Lung (tissue), 12 donors: ENCODE results near the gene SDK2. TPM values are rescaled to one million over a fixed set of nuclear protein-coding genes. Genes with fewer than 3 reads are reported as not detected.

ENCODE experiments used
- ATAC-seq: fragments of 200-7000 bp; cut with Tn5 transposase; one replicate; pipeline ENCODE4 v1.9.1; 2020; ENCODE audit warnings: moderate number of reproducible peaks; ENCODE audit not compliant: insufficient read depth, low FRiP score
- DNase-seq, 3 donors: peaks; one replicate each; pipeline ENCODE4 v3.0.0-alpha.2; 2013 to 2017
- H3K27ac ChIP-seq, 2 donors: one replicate each; pipeline ENCODE4 v1.5.1; 2013; ENCODE audit warnings: mild to moderate bottlenecking in 2 of 2, moderate library complexity in 2 of 2, control low read depth in 1 of 2, inconsistent platforms in 1 of 2, low read depth in 1 of 2, low read length in 1 of 2
- H3K27me3 ChIP-seq, 3 donors: one replicate each; pipeline ENCODE4 v1.5.1; 2013; ENCODE audit warnings: low read length in 2 of 3; ENCODE audit not compliant: control insufficient read depth in 3 of 3, insufficient read depth in 3 of 3
- H3K36me3 ChIP-seq, 4 donors: one replicate each; pipeline ENCODE4 v1.5.1; 2013; ENCODE audit warnings: low read length in 4 of 4, mild to moderate bottlenecking in 1 of 4, moderate library complexity in 1 of 4; ENCODE audit not compliant: control insufficient read depth in 4 of 4, insufficient read depth in 4 of 4
- H3K4me1 ChIP-seq, 5 donors: one replicate each; pipeline ENCODE4 v1.5.1; 2013; ENCODE audit warnings: low read length in 5 of 5, mild to moderate bottlenecking in 2 of 5, moderate library complexity in 1 of 5; ENCODE audit not compliant: control insufficient read depth in 5 of 5, insufficient read depth in 5 of 5
- H3K4me3 ChIP-seq: one replicate; pipeline ENCODE4 v1.5.1; 2013; ENCODE audit warnings: mild to moderate bottlenecking, control low read depth, moderate library complexity
- H3K9ac ChIP-seq, 2 donors: one replicate each; pipeline ENCODE4 v1.5.1; 2013; ENCODE audit warnings: low read length in 2 of 2, control low read depth in 1 of 2; ENCODE audit not compliant: insufficient read depth in 1 of 2
- H3K9me3 ChIP-seq, 4 donors: one replicate each; pipeline ENCODE4 v1.5.1; 2013; ENCODE audit warnings: low read length in 3 of 4, mild to moderate bottlenecking in 1 of 4, moderate library complexity in 1 of 4; ENCODE audit not compliant: control insufficient read depth in 4 of 4, insufficient read depth in 3 of 4
- WGBS, 2 donors: extraction: QIAGEN DNeasy Blood & Tissue Kit; methylation state at CpG; one replicate each; pipeline ENCODE4 v1.1.7; 2013; 5-methylcytosine and 5-hydroxymethylcytosine counted together
- polyA plus RNA-seq, 2 donors: library from polyadenylated mRNA; stranded (reverse); fragments of 200-250 nt; gene quantifications; one replicate each; pipeline ENCODE4 v1.2.1, GENCODE V29; 2013
- total RNA-seq, 2 donors: library from RNA; depleted of rRNA in 1 of 2; stranded (reverse); fragments of >200 nt in 1 of 2; gene quantifications; one replicate each; pipeline ENCODE4 v1.2.1, GENCODE V29; 2014 to 2021
- TF ChIP-seq, protein P1 (sequence below): IDR thresholded peaks from 2 replicates; pipeline ENCODE4 v1.5.1; 2012; ENCODE audit warnings: mild to moderate bottlenecking; ENCODE audit errors: control extremely low read depth, extremely low read depth
- donor health status: control.
- donor health status: control.
- donor health status: Bipolar disorder and iron deficiency.
- donor health status: healthy.
- donor health status: DM: yes; HTN: yes; CAD: no.

Gene SDK2
- total and polyA plus RNA-seq, 4 donors = 0.91 to 41.7 (median 4.3) TPM

DNA sequence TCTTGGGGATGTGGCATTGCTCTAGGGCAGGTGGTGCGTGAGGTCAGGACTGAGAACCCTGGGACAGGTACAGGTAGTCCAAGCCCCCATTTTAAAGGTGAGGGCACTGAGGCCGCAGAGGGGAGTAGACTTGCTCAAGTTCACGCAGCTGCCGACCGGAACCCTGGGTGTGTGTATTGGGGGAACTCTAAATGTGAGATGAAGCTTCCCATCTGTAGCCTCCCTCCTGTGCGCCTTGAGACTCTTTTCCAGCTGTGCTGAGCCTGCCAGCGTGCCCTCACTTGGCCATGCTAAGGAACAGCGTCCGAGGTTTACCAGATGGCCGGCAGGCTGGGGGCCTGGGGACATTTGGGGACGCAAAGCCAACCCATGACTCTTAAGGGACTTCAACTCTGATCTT, 253.4 kb downstream of the SDK2 start:
- H3K4me3 ChIP-seq = no peak overlapping the region
- H3K9ac ChIP-seq = no peak overlapping the region
- no peak overlapping the region for H3K27ac ChIP-seq
- ATAC-seq (no peak), DNase-seq (no peak)
- H3K9me3 ChIP-seq = no peaks in the 10 kb centered on the region
- no peaks in the 10 kb centered on the region for H3K27me3 ChIP-seq
- WGBS, 2 donors = 96 to 97% methylated on average over 11 of the region's 11 CpGs
- no peaks in the 10 kb centered on the region for H3K4me1 ChIP-seq
- TF ChIP-seq, protein P1, sequence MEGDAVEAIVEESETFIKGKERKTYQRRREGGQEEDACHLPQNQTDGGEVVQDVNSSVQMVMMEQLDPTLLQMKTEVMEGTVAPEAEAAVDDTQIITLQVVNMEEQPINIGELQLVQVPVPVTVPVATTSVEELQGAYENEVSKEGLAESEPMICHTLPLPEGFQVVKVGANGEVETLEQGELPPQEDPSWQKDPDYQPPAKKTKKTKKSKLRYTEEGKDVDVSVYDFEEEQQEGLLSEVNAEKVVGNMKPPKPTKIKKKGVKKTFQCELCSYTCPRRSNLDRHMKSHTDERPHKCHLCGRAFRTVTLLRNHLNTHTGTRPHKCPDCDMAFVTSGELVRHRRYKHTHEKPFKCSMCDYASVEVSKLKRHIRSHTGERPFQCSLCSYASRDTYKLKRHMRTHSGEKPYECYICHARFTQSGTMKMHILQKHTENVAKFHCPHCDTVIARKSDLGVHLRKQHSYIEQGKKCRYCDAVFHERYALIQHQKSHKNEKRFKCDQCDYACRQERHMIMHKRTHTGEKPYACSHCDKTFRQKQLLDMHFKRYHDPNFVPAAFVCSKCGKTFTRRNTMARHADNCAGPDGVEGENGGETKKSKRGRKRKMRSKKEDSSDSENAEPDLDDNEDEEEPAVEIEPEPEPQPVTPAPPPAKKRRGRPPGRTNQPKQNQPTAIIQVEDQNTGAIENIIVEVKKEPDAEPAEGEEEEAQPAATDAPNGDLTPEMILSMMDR = no peak
- H3K36me3 ChIP-seq = no peaks in the 10 kb centered on the region

DNA sequence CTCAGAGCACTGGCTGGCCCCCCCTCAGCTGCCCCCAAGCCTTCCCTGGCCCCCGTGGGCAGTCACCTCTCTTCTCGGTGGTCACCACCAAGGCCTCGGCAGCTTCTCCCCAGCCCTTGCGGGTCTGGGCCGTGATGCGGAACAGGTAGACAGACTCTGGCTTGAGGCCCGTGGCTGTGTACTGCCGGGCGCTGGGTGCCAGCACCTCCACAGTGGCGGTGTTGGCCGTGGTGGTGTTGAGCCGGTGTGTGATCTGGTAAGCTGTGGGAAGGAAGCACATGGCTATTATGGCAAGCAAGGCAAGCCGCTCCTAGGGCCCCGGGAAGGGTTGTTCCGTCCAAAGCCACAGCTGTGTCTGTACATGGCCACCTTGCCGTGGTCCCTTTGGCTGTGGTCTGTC, 254.0 kb downstream of the SDK2 start:
- Histone ChIP-seq H3K4me3 (no peak overlapping the region), H3K9me3 (no peaks in the 10 kb centered on the region), H3K27ac (no peak overlapping the region), H3K4me1 (no peaks in the 10 kb centered on the region), H3K9ac (no peak overlapping the region), H3K27me3 (no peaks in the 10 kb centered on the region), H3K36me3 (peaks cover 0 to 3% (median 0%) of the 10 kb centered on the region in 4 donors)
- ATAC-seq (no peak), DNase-seq (no peak)
- TF ChIP-seq, protein P1 = no peak
- WGBS, 2 donors = 95 to 96% methylated on average over 16 of the region's 16 CpGs

DNA sequence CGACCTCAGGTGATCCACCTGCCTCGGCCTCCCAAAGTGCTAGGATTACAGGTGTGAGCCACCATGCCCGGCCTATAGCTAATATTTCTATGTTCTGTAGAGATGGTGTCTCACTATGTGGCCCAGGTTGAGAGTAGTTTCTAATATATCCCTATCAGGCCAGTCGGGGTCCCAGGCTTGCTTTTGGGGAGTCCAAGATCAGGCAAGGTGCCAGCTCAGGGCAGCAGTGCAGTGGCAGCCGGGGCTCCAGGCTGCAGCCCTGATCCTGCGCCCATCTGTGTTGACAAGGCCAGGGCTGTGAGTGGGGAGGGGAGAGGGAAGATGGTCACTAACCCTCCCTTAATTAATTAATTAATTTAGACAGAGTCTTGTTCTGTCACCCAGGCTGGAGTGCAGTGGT, 254.8 kb downstream of the SDK2 start:
- no peak for DNase-seq
- no peak overlapping the region for H3K9ac ChIP-seq
- no peaks in the 10 kb centered on the region for H3K9me3 ChIP-seq
- no peak overlapping the region for H3K4me3 ChIP-seq
- WGBS, 2 donors = 96 to 98% methylated on average over 6 of the region's 6 CpGs
- peaks cover 0 to 4% (median under 1%) of the 10 kb centered on the region in 4 donors for H3K36me3 ChIP-seq
- TF ChIP-seq, protein P1 = no peak
- no peaks in the 10 kb centered on the region for H3K27me3 ChIP-seq
- no peaks in the 10 kb centered on the region for H3K4me1 ChIP-seq
- ATAC-seq = no peak
- no peak overlapping the region for H3K27ac ChIP-seq

DNA sequence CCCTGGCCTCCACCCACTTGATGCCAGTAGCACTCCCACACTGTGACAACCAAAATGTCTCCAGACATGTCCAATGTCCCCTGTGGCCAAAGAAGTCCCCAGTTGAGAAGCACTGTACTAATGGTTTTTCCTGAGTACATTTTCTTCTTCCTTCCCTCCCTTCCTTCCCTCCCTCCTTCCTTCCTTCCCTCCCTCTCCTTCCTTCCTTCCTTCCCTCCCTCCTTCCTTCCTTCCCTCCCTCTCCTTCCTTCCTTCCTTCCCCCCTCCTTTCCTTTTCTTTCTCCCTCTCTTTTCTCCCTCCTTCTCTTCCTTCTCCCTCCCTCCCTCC, 255.7 kb downstream of the SDK2 start:
- Histone ChIP-seq H3K9me3 (no peaks in the 10 kb centered on the region), H3K27me3 (no peaks in the 10 kb centered on the region), H3K4me1 (no peaks in the 10 kb centered on the region), H3K27ac (no peak overlapping the region), H3K4me3 (no peak overlapping the region), H3K36me3 (peaks cover 0 to 4% (median 3%) of the 10 kb centered on the region in 4 donors), H3K9ac (no peak overlapping the region)
- no peak for ATAC-seq
- TF ChIP-seq, protein P1 = no peak
- DNase-seq = no peak
